Cardiac ventricle fibroblast (primary cell): ENCODE data around the gene COX7A1. TPM values are rescaled to one million over a fixed set of nuclear protein-coding genes. Genes with fewer than 3 reads are reported as not detected.

Experiments
- total RNA-seq: library from RNA; depleted of rRNA; stranded (reverse); fragments of >200 nt; gene quantifications from 2 replicates; pipeline ENCODE4 v1.2.3, GENCODE V29; 2015

COX7A1 gene
- total RNA-seq: 10.0 and 10.2 TPM in 2 replicates

DNA sequence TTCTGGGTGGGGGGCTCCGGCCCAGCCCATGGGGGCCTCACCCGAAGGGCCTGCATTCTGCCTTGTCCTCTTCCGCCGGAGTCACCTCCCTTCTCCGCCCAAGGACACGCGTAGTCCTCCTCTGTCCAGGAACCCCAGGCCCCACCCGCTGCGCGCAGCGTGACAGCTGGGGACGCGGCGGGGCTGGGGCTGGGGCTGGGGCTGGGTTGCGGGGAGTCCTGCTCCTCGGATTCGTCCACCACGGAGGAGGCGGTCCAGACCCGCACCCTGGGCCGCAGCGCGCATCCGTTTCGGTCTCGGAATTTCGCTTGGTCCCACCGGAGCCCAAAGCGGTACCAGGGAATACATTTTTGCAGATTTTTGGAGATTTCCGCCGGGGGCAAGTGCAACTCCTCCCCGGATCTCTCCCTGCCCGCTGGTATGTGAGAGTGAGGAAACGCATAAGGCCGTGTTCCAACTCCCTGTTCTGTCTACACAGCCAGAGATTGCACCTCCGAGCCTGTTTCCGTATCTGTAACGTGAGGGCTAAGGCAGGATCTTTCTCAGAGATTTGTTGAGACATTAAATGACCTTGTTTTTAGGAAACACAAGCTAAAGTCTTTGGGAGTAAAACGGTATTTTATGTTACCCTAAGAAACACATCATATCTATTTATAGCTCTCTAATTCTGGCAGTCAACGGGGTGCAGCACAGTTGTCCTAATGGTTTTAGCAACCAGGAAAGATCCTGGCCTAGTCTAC is at the start of gene COX7A1:
TSS of gene COX7A1 (minus strand) at position 96 of the 740 bp plus-strand sequence. CDS start at position 56, 40 bp downstream.

DNA sequence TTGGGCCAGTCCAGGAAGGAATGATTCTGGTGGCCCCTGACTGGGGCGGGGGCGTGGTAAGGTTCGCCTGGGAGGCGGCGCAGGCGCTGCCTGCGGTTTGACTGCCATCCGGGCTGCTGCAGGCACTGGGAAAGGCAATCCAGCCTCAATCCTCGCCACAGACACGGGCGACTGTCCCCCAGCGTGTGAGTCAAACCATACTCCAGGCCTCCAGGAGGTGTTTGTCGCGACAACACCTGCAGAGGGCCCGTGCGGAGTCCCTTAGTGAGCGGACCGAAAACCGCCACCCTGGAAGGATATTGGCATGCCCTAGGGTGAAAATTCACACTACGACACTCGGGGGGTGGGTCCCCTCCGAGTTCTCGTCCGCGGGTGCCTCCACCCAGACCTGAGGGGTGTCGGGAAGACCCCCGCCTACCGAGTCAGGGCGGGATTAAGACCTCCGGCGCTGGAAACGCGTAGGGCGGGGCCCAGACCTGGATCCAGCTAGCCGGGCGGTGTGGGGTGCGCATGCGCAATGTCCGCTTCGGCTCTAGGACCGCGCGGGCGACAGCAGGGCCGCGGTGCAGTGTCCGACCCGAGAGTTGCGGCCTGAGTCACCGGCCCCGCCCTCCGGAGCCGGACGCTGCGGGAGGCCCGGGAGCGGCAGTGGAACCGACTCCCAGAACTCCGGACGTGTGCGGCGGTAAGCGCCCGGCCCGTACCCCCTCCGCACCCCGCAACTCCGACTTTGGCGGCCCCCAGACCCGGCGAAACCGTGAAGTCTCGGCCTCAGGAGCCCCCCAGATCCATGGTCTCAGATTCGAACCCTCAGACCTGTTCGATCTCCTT is 12.6 kb downstream of the COX7A1 start, which contains the start of gene CAPNS1:
TSS of gene CAPNS1 (plus strand) at position 594 of the 831 bp plus-strand sequence. CDS start 946 bp downstream, outside the sequence.

DNA sequence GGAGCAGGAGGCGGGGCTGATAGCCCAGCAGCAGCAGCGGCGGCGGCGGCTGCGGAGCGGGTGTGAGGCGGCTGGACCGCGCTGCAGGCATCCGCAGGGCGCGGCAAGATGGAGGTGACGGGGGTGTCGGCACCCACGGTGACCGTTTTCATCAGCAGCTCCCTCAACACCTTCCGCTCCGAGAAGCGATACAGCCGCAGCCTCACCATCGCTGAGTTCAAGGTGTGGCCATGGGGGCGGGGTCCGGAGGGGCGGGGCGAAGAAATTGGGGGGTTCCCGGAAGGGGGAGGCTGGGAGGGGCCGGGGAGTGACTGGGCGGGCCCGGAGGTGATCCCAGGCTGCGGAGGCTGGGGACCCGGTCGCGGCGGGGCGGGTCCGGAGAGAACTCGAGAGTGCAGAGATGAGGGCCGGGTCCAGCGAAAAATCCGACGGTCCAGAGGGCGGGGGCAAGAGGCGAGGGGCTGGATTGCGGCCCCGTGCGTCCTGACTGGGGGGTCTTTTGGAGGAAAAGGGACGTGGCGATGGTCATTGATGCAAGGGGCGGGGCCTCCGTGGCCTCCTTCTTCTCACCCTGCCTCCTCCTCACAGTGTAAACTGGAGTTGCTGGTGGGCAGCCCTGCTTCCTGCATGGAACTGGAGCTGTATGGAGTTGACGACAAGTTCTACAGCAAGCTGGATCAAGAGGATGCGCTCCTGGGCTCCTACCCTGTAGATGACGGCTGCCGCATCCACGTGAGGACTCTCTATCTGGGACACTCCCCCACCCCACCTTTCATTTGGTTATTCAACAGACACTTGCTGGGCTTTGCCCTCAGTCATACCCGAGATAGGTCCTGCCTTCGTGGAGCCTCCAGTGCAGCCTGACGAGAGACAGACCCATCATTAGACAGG is 36.5 kb downstream of the COX7A1 start, which contains the start of gene TBCB:
TSS of gene TBCB (plus strand) at position 16 of the 891 bp plus-strand sequence. CDS start at position 109, 93 bp downstream.

GRCh38 chr19:36114721-36115452 is 37.4 kb downstream of the COX7A1 start, which contains the start of gene POLR2I:
POLR2I (minus strand) TSS chr19:36114875; CDS start chr19:36114856, 19 bp downstream.

DNA sequence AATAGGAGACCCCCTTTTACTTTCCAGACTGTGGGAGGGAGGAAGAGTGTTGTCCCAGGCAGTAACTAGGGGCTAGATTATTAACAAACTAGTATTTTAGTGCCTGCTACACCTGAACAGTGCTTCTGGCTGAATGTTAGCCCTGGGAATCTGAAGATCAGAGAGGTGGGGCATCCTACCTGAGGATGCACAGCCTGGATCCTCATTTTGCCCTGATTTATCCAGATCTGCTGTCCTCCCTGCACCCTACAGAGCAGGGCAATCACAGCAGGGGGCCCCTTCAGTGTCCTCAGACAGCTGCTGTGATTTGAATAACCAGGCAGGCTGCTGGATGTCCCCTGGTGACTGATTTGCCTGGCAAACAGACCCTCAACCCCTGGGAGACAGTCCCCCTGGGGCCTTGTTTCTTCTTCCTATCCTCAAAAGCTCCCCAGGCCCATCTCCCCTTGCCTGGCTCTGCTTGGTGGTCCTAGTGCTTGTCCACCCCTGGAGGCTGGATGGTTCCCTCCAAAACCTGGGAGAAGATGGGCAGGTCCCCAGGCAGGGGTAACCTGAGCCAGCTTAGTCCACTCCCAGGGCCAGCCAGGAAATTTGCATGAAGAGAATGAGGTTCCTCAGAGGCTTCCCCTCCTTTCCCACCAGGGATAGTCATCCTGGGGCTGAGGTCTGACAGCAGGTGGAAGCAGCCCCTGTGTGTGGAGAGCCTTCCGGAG is 41.6 kb downstream of the COX7A1 start, which contains the start of gene OVOL3:
TSS of gene OVOL3 (plus strand) at position 657 of the 713 bp plus-strand sequence. CDS start 60 bp downstream, outside the sequence.

Other genes with a start within 250 kb of the COX7A1 start
- not detected in 2 replicates for gene HCST, start 249.9 kb downstream of the COX7A1 start, total RNA-seq
- not detected in 2 replicates for gene TYROBP, start 244.2 kb downstream of the COX7A1 start, total RNA-seq
- 15.5 and 20.4 TPM in 2 replicates for gene LRFN3, start 216.1 kb downstream of the COX7A1 start, total RNA-seq
- gene SDHAF1, start 157.3 kb downstream of the COX7A1 start, total RNA-seq: 31.5 and 37.5 TPM in 2 replicates
- gene SYNE4, start 143.6 kb downstream of the COX7A1 start, total RNA-seq: 0.87 TPM in 1 of 2 replicates, not detected in the other
- 17.2 and 20.0 TPM in 2 replicates for gene ALKBH6, start 138.2 kb downstream of the COX7A1 start, total RNA-seq
- 27.1 and 34.3 TPM in 2 replicates for gene CLIP3, start 119.6 kb downstream of the COX7A1 start, total RNA-seq
- 8.9 and 18.3 TPM in 2 replicates for gene THAP8, start 98.2 kb downstream of the COX7A1 start, total RNA-seq
- 0.24 and 0.69 TPM in 2 replicates for gene WDR62, start 97.5 kb downstream of the COX7A1 start, total RNA-seq
- gene OVOL3, start 41.3 kb downstream of the COX7A1 start, total RNA-seq: not detected in 2 replicates
- gene POLR2I, start 37.6 kb downstream of the COX7A1 start, total RNA-seq: 24.8 and 28.1 TPM in 2 replicates
- gene TBCB, start 37.0 kb downstream of the COX7A1 start, total RNA-seq: 123 and 134 TPM in 2 replicates
- 190 and 256 TPM in 2 replicates for gene CAPNS1, start 12.4 kb downstream of the COX7A1 start, total RNA-seq
- gene ZNF565, start 62.2 kb upstream of the COX7A1 start, total RNA-seq: 3.1 and 4.4 TPM in 2 replicates
- gene ZNF146, start 62.7 kb upstream of the COX7A1 start, total RNA-seq: 51.7 and 73.5 TPM in 2 replicates
- 1.5 and 1.7 TPM in 2 replicates for gene ZFP14, start 226.8 kb upstream of the COX7A1 start, total RNA-seq